GM12873 (cell line): ENCODE data around the gene GNPDA2.

Experiments
- CTCF ChIP-seq: IDR thresholded peaks from 2 replicates; pipeline ENCODE4 v1.5.1; 2012; ENCODE audit warnings: low read depth, mild to moderate bottlenecking, moderate library complexity, low read length, control low read depth; ENCODE audit not compliant: insufficient read depth; ENCODE audit errors: missing control alignments

GNPDA2 gene

GRCh38 chr4:44720371-44720770 is 6.0 kb downstream of the GNPDA2 start:
- no peak for TF ChIP-seq CTCF

GRCh38 chr4:44716597-44716996 is 9.8 kb downstream of the GNPDA2 start:
- no peak for TF ChIP-seq CTCF

GRCh38 chr4:44713125-44713524 is 13.2 kb downstream of the GNPDA2 start:
- no peak for TF ChIP-seq CTCF

- TF ChIP-seq CTCF = no peak
Measured at GRCh38 chr4:44704673-44705072, 21.7 kb downstream of the GNPDA2 start.

- no peak for TF ChIP-seq CTCF
Measured at GRCh38 chr4:44701037-44701436, 25.3 kb downstream of the GNPDA2 start.

- TF ChIP-seq CTCF = no peak
Measured at GRCh38 chr4:44700427-44700826, 25.9 kb downstream of the GNPDA2 start.

- no peak for TF ChIP-seq CTCF
Measured at GRCh38 chr4:44684648-44685047, 41.7 kb downstream of the GNPDA2 start.
